ENCODE results near the gene SPDEF.

SPDEF gene

GRCh38 chr6:34494973-34495372 is 61.2 kb downstream of the SPDEF start:
- no peak for TF ChIP-seq CTCF (conservative IDR thresholded peaks at IDR 0.05; ENCODE audit: low read depth)
- no peak for DNase-seq (ENCODE audit: low spot score)
- ChIA-PET POLR2A (ENCODE audit: low non-redundant PET) (no interaction called here), CTCF (no interaction called here)
- no peak overlapping the region for H3K27ac ChIP-seq

- CTCF ChIA-PET: no interaction called here
These were observed 62.8 kb downstream of the SPDEF start for GRCh38 chr6:34493344-34493743.

GRCh38 chr6:34491091-34491430 is 65.1 kb downstream of the SPDEF start:
- H3K27ac ChIP-seq: no peak overlapping the region
- no peak for DNase-seq (ENCODE audit: low spot score)
- CTCF ChIA-PET: no interaction called here
- POLR2A ChIA-PET (ENCODE audit: low non-redundant PET): no interaction called here
- TF ChIP-seq CTCF (conservative IDR thresholded peaks at IDR 0.05; ENCODE audit: low read depth): no peak

More at GRCh38 chr6:34493344-34493743, 62.8 kb downstream of the SPDEF start:
- POLR2A ChIA-PET (ENCODE audit: low non-redundant PET): no interaction called here
- DNase-seq (ENCODE audit: low spot score): no peak
- no peak overlapping the region for H3K27ac ChIP-seq
- TF ChIP-seq CTCF (conservative IDR thresholded peaks at IDR 0.05; ENCODE audit: low read depth): no peak

DNA sequence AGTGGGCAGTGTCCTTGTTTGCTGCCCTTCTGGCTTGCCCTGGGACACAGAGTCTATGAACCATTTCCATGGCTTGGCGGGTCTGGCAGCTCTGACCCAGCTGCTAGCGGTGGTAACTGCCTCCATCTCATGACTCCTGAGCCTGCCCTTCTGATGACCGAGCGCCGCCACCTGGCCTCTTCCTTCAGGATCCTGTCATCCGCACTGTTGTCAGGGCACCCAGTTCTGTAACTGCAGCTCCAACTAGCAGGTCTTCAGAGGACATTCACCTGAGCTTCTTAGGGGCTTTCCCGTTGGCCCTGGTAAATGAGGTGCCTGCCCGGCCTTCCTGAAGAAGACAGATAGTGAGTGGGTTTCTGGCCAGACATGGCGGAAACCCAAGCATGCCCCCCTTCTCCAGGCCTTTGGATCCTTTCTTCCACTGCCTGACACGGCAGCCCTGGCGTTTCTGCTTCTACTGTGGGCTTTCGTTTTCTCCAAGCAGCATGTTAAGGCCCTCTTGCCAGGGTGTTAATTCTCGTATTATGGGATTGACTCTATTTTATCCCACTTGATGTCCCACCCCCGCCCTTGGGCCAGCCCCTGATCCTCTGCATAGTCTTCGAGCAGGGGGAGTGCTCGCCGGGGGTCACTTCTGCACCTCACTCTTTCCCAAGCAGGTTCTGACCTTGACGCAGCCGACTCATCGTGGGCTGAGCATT is 65.6 kb downstream of the SPDEF start:
- H3K27ac ChIP-seq: no peak overlapping the region
- ChIA-PET CTCF (no interaction called here), POLR2A (ENCODE audit: low non-redundant PET) (no interaction called here)
- TF ChIP-seq CTCF (conservative IDR thresholded peaks at IDR 0.05; ENCODE audit: low read depth): no peak
- DNase-seq (ENCODE audit: low spot score): no peak

GRCh38 chr6:34489207-34489805 is 66.8 kb downstream of the SPDEF start:
- ChIA-PET POLR2A (ENCODE audit: low non-redundant PET) (no interaction called here), CTCF (interaction anchor here (0.7 kb wide), 1 partner anchor 692 kb away, joined by 3 read pairs; no protein-coding TSS in a partner anchor)
- H3K27ac ChIP-seq: no peak overlapping the region
- no peak for TF ChIP-seq CTCF (conservative IDR thresholded peaks at IDR 0.05; ENCODE audit: low read depth)
- DNase-seq (ENCODE audit: low spot score): no peak
